GM13977 (cell line): ENCODE measurements around the gene DYNLRB1.

Source experiments
- DNase-seq: peaks from one replicate; pipeline ENCODE4 v3.0.0; 2012; ENCODE audit warnings: low spot score
- in situ Hi-C: fragments of 300-500 bp; cut with MboI; formaldehyde crosslinking; loops from one replicate; pipeline ENCODE4 v1.12.0; 2022; ENCODE audit warnings: low sequenced_read_pairs, low pct_unique_long_range_greater_than_20kb, mixed read lengths, inconsistent platforms; ENCODE audit not compliant: unreplicated experiment
- TF ChIP-seq, protein P1 (sequence below): IDR thresholded peaks from 2 replicates; pipeline ENCODE4 v1.5.1; 2012; ENCODE audit warnings: mild to moderate bottlenecking, control low read depth; ENCODE audit not compliant: insufficient read depth; ENCODE audit errors: extremely low read depth, missing control alignments

DYNLRB1 gene

GRCh38 chr20:34561661-34562060 is 45.4 kb downstream of the DYNLRB1 start:
- DNase-seq = no peak
- TF ChIP-seq, protein P1, sequence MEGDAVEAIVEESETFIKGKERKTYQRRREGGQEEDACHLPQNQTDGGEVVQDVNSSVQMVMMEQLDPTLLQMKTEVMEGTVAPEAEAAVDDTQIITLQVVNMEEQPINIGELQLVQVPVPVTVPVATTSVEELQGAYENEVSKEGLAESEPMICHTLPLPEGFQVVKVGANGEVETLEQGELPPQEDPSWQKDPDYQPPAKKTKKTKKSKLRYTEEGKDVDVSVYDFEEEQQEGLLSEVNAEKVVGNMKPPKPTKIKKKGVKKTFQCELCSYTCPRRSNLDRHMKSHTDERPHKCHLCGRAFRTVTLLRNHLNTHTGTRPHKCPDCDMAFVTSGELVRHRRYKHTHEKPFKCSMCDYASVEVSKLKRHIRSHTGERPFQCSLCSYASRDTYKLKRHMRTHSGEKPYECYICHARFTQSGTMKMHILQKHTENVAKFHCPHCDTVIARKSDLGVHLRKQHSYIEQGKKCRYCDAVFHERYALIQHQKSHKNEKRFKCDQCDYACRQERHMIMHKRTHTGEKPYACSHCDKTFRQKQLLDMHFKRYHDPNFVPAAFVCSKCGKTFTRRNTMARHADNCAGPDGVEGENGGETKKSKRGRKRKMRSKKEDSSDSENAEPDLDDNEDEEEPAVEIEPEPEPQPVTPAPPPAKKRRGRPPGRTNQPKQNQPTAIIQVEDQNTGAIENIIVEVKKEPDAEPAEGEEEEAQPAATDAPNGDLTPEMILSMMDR = no peak
- in situ Hi-C loops = loop anchor here (10.0 kb wide), 1 partner anchor 373 kb away; no protein-coding TSS in a partner anchor

GRCh38 chr20:34562641-34563040 is 46.4 kb downstream of the DYNLRB1 start:
- TF ChIP-seq, protein P1 = peak; percentile 53
- peak; percentile 57 for DNase-seq
- in situ Hi-C loops = loop anchor here (10.0 kb wide), 1 partner anchor 372 kb away; no protein-coding TSS in a partner anchor

DNA sequence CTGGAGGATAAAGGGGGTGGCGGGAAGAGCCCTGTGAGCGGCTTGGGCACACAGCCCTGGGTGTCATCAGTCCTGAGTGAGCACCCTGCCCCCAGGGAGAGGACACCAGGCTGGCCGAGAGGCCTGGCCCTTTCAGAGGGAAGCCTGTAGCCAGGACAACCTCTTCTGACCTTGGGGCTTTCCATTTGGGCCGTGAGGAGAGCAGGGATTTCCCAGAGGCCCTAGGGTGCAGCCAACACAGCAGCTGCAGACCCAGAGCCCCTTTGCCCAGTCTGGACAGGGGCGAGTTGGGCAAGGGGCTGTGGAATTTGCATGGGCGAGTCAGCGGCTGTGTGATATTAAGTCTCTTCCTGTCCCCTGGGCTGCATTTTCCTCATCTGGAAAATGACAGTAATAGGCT is 48.6 kb downstream of the DYNLRB1 start:
- no peak for DNase-seq
- in situ Hi-C loops = loop anchor here (10.0 kb wide), 1 partner anchor 370 kb away; no protein-coding TSS in a partner anchor
- TF ChIP-seq, protein P1 = no peak

DNA sequence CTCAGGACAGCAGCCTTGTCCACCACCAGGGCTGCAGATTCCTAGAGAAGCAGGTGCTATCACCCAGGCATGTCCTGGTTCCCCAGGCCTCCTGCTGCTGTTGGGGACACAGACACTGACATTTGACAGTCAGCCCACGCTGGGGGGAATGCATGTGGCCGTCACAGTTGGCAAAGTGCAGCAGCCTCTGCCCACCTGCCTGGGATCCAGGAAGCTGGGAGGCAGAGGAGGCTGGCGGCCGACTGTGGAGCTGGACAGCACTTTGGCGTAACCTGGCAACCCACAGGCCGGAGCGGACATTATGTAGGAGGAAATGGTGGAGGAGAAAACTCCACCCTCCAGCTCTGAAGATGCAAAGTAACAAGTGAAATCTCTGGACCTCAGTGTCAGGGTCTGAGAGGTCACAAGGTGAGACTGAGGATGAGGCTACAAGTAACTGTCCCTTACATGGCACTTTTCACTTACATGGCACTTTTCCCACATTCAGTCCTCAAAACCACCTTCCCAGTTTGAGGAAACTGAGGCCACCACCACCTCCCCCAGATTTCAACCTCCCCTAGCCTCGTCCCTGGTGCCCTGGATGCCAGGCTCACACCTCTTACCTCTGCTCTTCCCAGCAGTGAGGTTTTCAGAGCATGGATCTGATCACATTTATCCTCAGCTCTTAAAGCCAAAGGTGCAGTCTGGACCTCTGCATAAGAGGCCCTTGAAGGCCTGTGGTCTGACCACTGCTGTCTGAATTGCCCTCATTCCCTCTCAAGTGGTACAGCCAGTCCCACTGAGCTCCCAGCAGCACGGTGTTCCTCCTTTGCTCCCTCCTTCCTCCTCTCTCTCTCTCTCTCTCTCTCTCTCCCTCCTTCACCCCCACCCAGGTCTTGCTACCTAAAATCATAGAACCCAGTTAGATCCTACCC is 51.0 kb downstream of the DYNLRB1 start:
- no peak for DNase-seq
- TF ChIP-seq, protein P1 = no peak
- in situ Hi-C loops = loop anchor here (10.0 kb wide), 1 partner anchor 368 kb away; no protein-coding TSS in a partner anchor

DNA sequence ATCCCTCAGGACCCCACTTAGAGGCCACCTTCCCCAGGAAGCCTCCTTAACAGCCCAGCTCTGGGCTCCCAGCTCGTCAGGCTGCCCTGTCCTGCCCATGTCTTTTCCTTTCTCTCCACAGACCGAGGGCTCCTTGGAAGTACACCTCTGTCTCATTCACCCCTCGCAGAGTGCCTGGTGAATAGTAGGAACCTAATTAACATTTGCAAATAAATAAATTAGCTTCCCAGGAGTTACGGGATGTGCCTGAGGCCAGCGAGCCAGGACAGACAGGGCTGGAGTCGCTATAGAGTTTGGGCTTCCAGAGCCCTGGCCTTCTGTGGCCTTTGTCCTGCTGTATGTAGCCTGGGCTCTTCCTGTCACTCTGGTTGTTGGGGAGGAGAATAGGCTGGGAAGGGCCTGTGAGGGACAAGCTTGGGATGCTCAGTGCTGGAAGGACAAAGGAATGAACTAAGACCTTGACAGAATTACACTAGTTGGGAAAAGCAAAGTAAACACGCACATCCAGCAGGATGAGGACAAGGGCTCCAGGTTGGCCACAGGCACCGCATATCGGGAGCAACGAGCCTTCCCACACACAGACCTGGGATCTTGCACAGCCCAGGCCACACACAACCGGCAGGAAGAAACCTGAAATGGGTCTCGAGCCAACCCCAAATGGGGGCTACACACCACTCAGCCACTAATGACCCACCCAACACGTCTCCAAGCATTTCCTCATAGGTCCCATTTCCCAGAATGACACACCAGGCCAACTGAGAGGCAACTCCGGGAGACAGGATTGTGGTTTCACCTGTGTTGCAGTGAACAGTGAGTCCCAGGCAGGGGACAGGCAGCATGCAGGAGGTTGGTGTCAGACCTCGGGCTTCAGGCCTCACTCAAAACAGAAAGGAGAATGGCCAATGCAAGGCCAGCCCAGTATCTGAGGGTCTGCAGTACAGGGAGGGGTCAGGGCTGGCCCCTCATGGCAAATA is 52.0 kb downstream of the DYNLRB1 start:
- DNase-seq = no peak
- in situ Hi-C loops = loop anchor here (10.0 kb wide), 1 partner anchor 367 kb away; no protein-coding TSS in a partner anchor

More for the DNA sequence above, 52.0 kb downstream of the DYNLRB1 start:
- TF ChIP-seq, protein P1 = no peak
